SK-N-SH treated with all-trans-retinoic acid at 6 μM for 48 hours (cell line): ENCODE data around the gene GRM4.

Experiments used
- ATAC-seq: fragments of 200-7000 bp; cut with Tn5 transposase; 3 replicates; pipeline ENCODE4 v1.9.1; 2020; ENCODE audit warnings: mild to moderate bottlenecking, moderate library complexity
- ARNTL ChIP-seq: fragments of 450-650 bp; formaldehyde crosslinking; IDR thresholded peaks from 2 replicates; pipeline ENCODE4 v1.5.0; 2020; ENCODE audit warnings: low read depth, mild to moderate bottlenecking, moderate library complexity, borderline replicate concordance
- BACH2 ChIP-seq: fragments of 250-450 bp; sonication (Bioruptor Pico); IDR thresholded peaks from 2 replicates; pipeline ENCODE4 v1.9.0; 2021; ENCODE audit warnings: mild to moderate bottlenecking, borderline replicate concordance
- CREB5 ChIP-seq: fragments of 250-450 bp; sonication (Bioruptor Pico); IDR thresholded peaks from 2 replicates; pipeline ENCODE4 v1.5.1; 2020; ENCODE audit warnings: low read depth, mild to moderate bottlenecking, moderate library complexity
- CSDC2 ChIP-seq: fragments of 250-450 bp; sonication (Bioruptor Pico); IDR thresholded peaks from 2 replicates; pipeline ENCODE4 v1.5.0; 2020; ENCODE audit warnings: mild to moderate bottlenecking, moderate library complexity
- CSRNP3 ChIP-seq: fragments of 250-450 bp; sonication (Bioruptor Pico); IDR thresholded peaks from 2 replicates; pipeline ENCODE4 v1.5.1; 2021; ENCODE audit warnings: mild to moderate bottlenecking, moderate library complexity
- ESRRG ChIP-seq: fragments of 250-450 bp; sonication (Bioruptor Pico); IDR thresholded peaks from 2 replicates; pipeline ENCODE4 v1.6.1; 2021; ENCODE audit warnings: mild to moderate bottlenecking
- GLIS3 ChIP-seq: fragments of 250-450 bp; sonication (Bioruptor Pico); IDR thresholded peaks from 2 replicates; pipeline ENCODE4 v1.5.0; 2020; ENCODE audit warnings: mild to moderate bottlenecking, moderate library complexity
- ISL1 ChIP-seq: fragments of 250-450 bp; sonication (Bioruptor Pico); IDR thresholded peaks from 2 replicates; pipeline ENCODE4 v2.1.2; 2022; ENCODE audit warnings: mild to moderate bottlenecking, moderate library complexity
- OSR1 ChIP-seq: fragments of 250-450 bp; sonication (Bioruptor Pico); IDR thresholded peaks from 2 replicates; pipeline ENCODE4 v1.8.0; 2022; ENCODE audit warnings: moderate library complexity, mild to moderate bottlenecking, inconsistent platforms
- PATZ1 ChIP-seq: fragments of 250-450 bp; sonication (Bioruptor Pico); IDR thresholded peaks from 2 replicates; pipeline ENCODE4 v1.8.0; 2020; ENCODE audit warnings: mild to moderate bottlenecking, moderate library complexity, borderline replicate concordance
- POU6F1 ChIP-seq: fragments of 250-450 bp; sonication (Bioruptor Pico); IDR thresholded peaks from 2 replicates; pipeline ENCODE4 v1.8.0; 2021; ENCODE audit warnings: low read depth, mild to moderate bottlenecking, moderate library complexity, borderline replicate concordance
- PPARA ChIP-seq: fragments of 250-450 bp; sonication (Bioruptor Pico); IDR thresholded peaks from 2 replicates; pipeline ENCODE4 v1.5.0; 2020; ENCODE audit warnings: mild to moderate bottlenecking, borderline replicate concordance
- RARB ChIP-seq: fragments of 250-450 bp; sonication (Bioruptor Pico); IDR thresholded peaks from 2 replicates; pipeline ENCODE4 v1.8.0; 2021; ENCODE audit warnings: mild to moderate bottlenecking, moderate library complexity
- SNAI2 ChIP-seq: fragments of 250-450 bp; sonication (Bioruptor Pico); IDR thresholded peaks from 2 replicates; pipeline ENCODE4 v1.5.0; 2020; ENCODE audit warnings: mild to moderate bottlenecking, moderate library complexity
- TCF4 ChIP-seq: fragments of 250-450 bp; sonication (Bioruptor Pico); IDR thresholded peaks from 2 replicates; pipeline ENCODE4 v1.8.0; 2021; ENCODE audit warnings: mild to moderate bottlenecking, moderate library complexity, borderline replicate concordance
- TSHZ2 ChIP-seq: fragments of 250-450 bp; sonication (Bioruptor Pico); IDR thresholded peaks from 2 replicates; pipeline ENCODE4 v1.5.0; 2020; ENCODE audit warnings: mild to moderate bottlenecking, moderate library complexity
- ZC3H10 ChIP-seq: fragments of 250-450 bp; sonication (Bioruptor Pico); IDR thresholded peaks from 2 replicates; pipeline ENCODE4 v1.5.1; 2021; ENCODE audit warnings: mild to moderate bottlenecking, moderate library complexity
- ZFP3 ChIP-seq: fragments of 250-450 bp; sonication (Bioruptor Pico); IDR thresholded peaks from 2 replicates; pipeline ENCODE4 v1.5.0; 2020; ENCODE audit warnings: mild to moderate bottlenecking, moderate library complexity
- ZFP30 ChIP-seq: fragments of 450-650 bp; formaldehyde crosslinking; IDR thresholded peaks from 2 replicates; pipeline ENCODE4 v1.5.0; 2022; ENCODE audit warnings: mild to moderate bottlenecking, moderate library complexity
- ZNF565 ChIP-seq: fragments of 450-650 bp; formaldehyde crosslinking; conservative IDR thresholded peaks from 2 replicates; pipeline ENCODE4 v1.5.0; 2020; ENCODE audit warnings: low read depth, mild to moderate bottlenecking, moderate library complexity
- ZNF70 ChIP-seq: fragments of 450-650 bp; formaldehyde crosslinking; IDR thresholded peaks from 2 replicates; pipeline ENCODE4 v1.5.0; 2020; ENCODE audit warnings: mild to moderate bottlenecking, moderate library complexity
- ZNF8 ChIP-seq: fragments of 450-650 bp; formaldehyde crosslinking; IDR thresholded peaks from 2 replicates; pipeline ENCODE4 v1.5.0; 2020; ENCODE audit warnings: mild to moderate bottlenecking, moderate library complexity

GRM4 gene

GRCh38 chr6:34169897-34170296, 24.0 kb upstream of the GRM4 start:
- TF ChIP-seq PATZ1 (CRISPR knock-in tag) (no peak), PPARA (CRISPR knock-in tag) (no peak), OSR1 (CRISPR knock-in tag) (no peak), ZC3H10 (no peak)
- ATAC-seq = no peak

GRCh38 chr6:34161857-34162515, 16.1 kb upstream of the GRM4 start:
- TF ChIP-seq ESRRG (no peak), TSHZ2 (no peak), ZFP30 (CRISPR knock-in tag) (no peak), ZNF565 (no peak), ZNF70 (no peak), POU6F1 (no peak), CSDC2 (CRISPR knock-in tag) (no peak), ARNTL (CRISPR knock-in tag) (no peak), BACH2 (CRISPR knock-in tag) (no peak), CREB5 (CRISPR knock-in tag) (no peak), CSRNP3 (CRISPR knock-in tag) (no peak), GLIS3 (no peak), RARB (no peak), ZNF8 (CRISPR knock-in tag) (no peak), OSR1 (CRISPR knock-in tag) (no peak), TCF4 (CRISPR knock-in tag) (no peak), SNAI2 (CRISPR knock-in tag) (no peak), ZC3H10 (no peak), ISL1 (CRISPR knock-in tag) (no peak), ZFP3 (no peak)
- no peak for ATAC-seq

GRCh38 chr6:34159844-34160243, 14.0 kb upstream of the GRM4 start:
- TF ChIP-seq ZNF8 (CRISPR knock-in tag) = no peak
- no peak for TF ChIP-seq ZNF70
- no peak for TF ChIP-seq POU6F1
- no peak for TF ChIP-seq OSR1 (CRISPR knock-in tag)
- no peak for TF ChIP-seq ZNF565
- no peak for TF ChIP-seq ZFP3
- TF ChIP-seq RARB = no peak
- no peak for TF ChIP-seq GLIS3
- no peak for TF ChIP-seq BACH2 (CRISPR knock-in tag)
- no peak for TF ChIP-seq ARNTL (CRISPR knock-in tag)
- no peak for TF ChIP-seq CREB5 (CRISPR knock-in tag)
- no peak for ATAC-seq
